Fibroblast of skin of scalp (primary cell): Measurements from ENCODE around the gene OXCT2.

Experiments used
- DNase-seq: peaks from one replicate; pipeline ENCODE4 v3.0.0-alpha.2; 2013

OXCT2 gene

DNA sequence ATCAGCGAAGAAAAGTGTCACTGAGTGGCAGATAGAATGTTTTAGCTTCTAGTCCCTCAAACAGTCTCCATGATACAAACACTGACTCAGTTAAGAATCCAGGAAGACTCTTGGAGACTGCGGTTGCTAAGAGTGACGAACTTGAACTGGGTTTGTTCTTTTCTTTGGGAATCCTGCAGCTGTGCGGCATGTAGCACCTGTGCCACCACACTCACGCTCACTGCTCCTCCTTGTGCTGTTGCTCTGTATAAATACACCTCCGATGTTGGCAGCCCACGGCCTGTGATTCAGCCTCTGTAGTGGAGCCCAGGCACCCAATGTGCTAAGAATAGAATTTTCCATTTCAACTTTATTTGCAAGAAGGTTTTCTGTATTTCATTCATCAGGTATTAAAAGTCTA lies 38.0 kb downstream of the OXCT2 start:
- DNase-seq = no peak

DNA sequence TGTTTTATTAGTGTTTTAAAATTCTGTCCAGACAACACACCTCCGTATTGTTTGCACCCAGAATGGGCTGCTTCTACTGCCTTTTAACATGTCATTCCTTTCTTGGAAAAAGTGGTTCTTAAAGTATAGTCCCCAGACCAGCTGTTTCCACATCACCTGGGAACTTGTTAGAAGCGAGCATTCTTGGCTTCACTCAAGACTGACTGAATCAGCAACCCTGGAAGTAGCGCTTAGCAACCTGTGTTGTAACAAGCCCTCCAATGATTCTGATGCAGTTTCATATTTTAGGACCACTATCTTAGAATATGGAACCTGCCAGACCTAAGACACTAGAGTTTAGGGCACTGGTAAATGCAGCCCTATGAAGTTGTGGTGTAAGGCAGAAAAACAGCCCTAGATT lies 38.4 kb downstream of the OXCT2 start:
- no peak for DNase-seq

- no peak for DNase-seq
These were observed 41.3 kb downstream of the OXCT2 start for GRCh38 chr1:39729842-39730241.

GRCh38 chr1:39729030-39729429 lies 42.1 kb downstream of the OXCT2 start:
- no peak for DNase-seq

- DNase-seq = no peak
These were observed 43.2 kb downstream of the OXCT2 start for GRCh38 chr1:39727932-39728317.

DNA sequence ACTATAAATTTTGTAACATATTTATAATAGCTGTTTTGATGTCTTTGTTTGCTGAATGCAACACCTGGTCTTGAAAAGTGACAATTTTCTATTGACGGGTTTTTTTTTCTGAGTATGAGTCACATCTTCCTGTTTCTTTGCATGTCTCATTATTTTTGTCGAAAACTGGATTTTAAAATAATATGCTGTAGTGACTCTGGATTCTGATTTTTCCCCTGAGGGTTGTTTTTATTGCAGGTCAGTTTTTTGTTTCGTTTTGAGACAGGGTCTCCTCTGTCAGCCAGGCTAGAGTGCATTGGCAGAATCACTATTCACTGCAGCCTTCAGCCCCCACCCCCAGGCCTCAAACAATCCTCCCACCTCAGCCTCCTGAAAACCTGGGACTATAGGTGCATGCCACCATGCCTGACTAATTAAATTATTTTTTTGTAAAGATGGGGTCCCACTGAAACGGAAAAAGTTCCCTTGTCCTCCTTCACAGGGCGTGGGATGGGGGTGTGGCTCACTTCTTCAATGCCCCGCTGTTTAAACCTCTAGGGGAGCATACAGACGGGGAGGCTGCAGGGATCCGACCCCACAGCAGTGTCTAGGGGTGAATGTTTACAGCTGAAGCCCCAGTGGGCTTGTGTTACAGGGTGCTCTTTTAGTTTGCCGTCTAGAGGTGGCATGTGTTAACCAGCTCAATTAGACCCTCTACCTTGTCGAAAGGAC lies 43.8 kb downstream of the OXCT2 start:
- DNase-seq = no peak

DNA sequence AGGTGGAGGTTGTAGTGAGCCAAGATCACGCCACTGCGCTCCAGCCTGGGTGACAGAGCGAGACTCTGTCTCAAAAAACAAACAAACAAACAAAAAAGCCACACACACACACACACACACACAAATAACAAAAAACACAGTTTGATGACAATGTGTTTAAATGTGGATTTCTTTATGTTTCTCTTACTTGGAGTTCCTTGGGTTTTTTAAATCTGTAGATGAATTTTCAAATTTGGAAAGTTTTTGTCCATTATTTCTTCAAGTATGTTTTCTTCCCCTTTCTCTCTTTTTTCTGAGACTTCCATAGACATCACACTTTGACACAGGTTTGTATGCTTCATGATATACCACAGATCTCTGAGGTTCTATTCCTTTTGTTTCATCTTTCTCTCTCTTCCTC lies 44.5 kb downstream of the OXCT2 start:
- no peak for DNase-seq

- DNase-seq = no peak
These were observed 48.7 kb downstream of the OXCT2 start for GRCh38 chr1:39722495-39722894.

DNA sequence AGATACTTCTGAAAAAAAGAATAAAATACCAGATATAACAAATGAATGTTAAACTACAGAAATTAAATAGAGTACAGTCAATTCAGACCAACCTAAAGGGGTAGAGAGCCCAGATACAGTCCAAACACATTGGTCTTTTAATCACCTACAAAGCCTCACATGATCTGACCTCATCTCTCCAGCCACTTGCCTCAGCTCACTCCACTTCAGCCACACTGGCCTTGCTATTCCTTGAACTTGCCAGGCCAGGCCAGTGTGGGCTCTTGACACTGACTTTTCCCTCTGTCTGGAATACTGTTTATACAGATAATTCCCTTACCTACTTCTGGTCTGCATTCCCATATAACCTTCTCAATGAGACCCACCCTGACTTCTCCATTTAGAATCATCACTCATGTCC lies 49.5 kb downstream of the OXCT2 start:
- DNase-seq = no peak

GRCh38 chr1:39720094-39720999 lies 50.8 kb downstream of the OXCT2 start:
- peak; percentile 68 for DNase-seq
